OCI-LY7 (cell line): ENCODE data around the gene PNMA8B. TPM values are rescaled to one million over a fixed set of nuclear protein-coding genes. Genes with fewer than 3 reads are reported as not detected.

ENCODE experiments used
- BruUV-seq: library from RNA; stranded (reverse); fragments of 400-500 nt; replicated peaks from 2 replicates; lab custom pipeline; 2021; lab: Mats Ljungman, UMichigan
- CTCF ChIA-PET: fragments of 300-600 bp; sonication (Branson Sonifier 250); formaldehyde crosslinking; loops from one replicate; lab custom pipeline; 2022; ENCODE audit warnings: antibody characterized with exemption; ENCODE audit not compliant: unreplicated experiment; lab: Charles Lee
- POLR2A ChIA-PET: fragments of 300-600 bp; sonication (Branson Sonifier 250); formaldehyde crosslinking; loops from one replicate; lab custom pipeline; 2022; ENCODE audit warnings: antibody characterized with exemption; lab: Charles Lee
- DNase-seq: peaks from one replicate; pipeline ENCODE4 v3.0.0-alpha.2; 2015; ENCODE audit warnings: low spot score
- H2AFZ ChIP-seq: fragments of 200-600 bp; sonication (generic), shearing (Covaris generic); 2 replicates; pipeline ENCODE4 v1.6.1; 2014; ENCODE audit warnings: mild to moderate bottlenecking, antibody characterized with exemption, low read length, moderate library complexity
- H3K27ac ChIP-seq: fragments of 200-600 bp; sonication (generic); 2 replicates; pipeline ENCODE4 v1.5.1; 2014; ENCODE audit warnings: mixed run types, low read depth, mild to moderate bottlenecking, moderate library complexity, low read length, inconsistent platforms; ENCODE audit not compliant: poor library complexity, severe bottlenecking
- H3K36me3 ChIP-seq: fragments of 200-600 bp; sonication (generic); 2 replicates; pipeline ENCODE4 v1.6.1; 2014; ENCODE audit warnings: mild to moderate bottlenecking, antibody characterized with exemption, low read length, moderate library complexity, mixed read lengths; ENCODE audit not compliant: insufficient read depth
- H3K4me1 ChIP-seq: fragments of 200-600 bp; sonication (generic); 2 replicates; pipeline ENCODE4 v1.5.1; 2014; ENCODE audit warnings: mild to moderate bottlenecking, low read length; ENCODE audit not compliant: insufficient read depth, poor library complexity, severe bottlenecking
- H3K4me2 ChIP-seq: fragments of 200-600 bp; sonication (generic); 2 replicates; pipeline ENCODE4 v1.6.1; 2014; ENCODE audit warnings: mild to moderate bottlenecking, low read length
- H3K4me3 ChIP-seq: fragments of 200-600 bp; sonication (generic); 2 replicates; pipeline ENCODE4 v1.5.1; 2014; ENCODE audit warnings: mild to moderate bottlenecking, low read depth, low read length; ENCODE audit not compliant: poor library complexity, severe bottlenecking
- H3K79me2 ChIP-seq: fragments of 200-600 bp; sonication (generic); 2 replicates; pipeline ENCODE4 v1.6.1; 2016; ENCODE audit warnings: low read depth, mild to moderate bottlenecking, low read length, moderate library complexity, mixed read lengths; ENCODE audit not compliant: insufficient read depth
- H3K9me2 ChIP-seq: fragments of 200-600 bp; sonication (generic); 2 replicates; pipeline ENCODE4 v1.6.1; 2016; ENCODE audit warnings: mild to moderate bottlenecking, low read length, mixed read lengths; ENCODE audit not compliant: insufficient read depth
- H3K9me3 ChIP-seq: fragments of 200-600 bp; sonication (generic); 2 replicates; pipeline ENCODE4 v1.6.1; 2014; ENCODE audit warnings: mild to moderate bottlenecking, mixed run types, low read length, mixed read lengths
- H4K20me1 ChIP-seq: fragments of 200-600 bp; sonication (generic); 2 replicates; pipeline ENCODE4 v1.6.1; 2014; ENCODE audit warnings: mild to moderate bottlenecking, antibody characterized with exemption, low read length, moderate library complexity, mixed read lengths; ENCODE audit not compliant: insufficient read depth
- CTCF ChIP-seq: fragments of 200-600 bp; sonication (generic); conservative IDR thresholded peaks from 2 replicates; pipeline ENCODE4 v1.5.1; 2014; ENCODE audit warnings: mild to moderate bottlenecking, antibody characterized with exemption, low read length, moderate library complexity, mixed read lengths
- EZH2phosphoT487 ChIP-seq: fragments of 200-600 bp; sonication (generic); IDR thresholded peaks from 2 replicates; pipeline ENCODE4 v1.6.1; 2018; ENCODE audit warnings: low read depth, borderline replicate concordance, mild to moderate bottlenecking, mixed run types, antibody characterized with exemption, low read length, moderate library complexity, mixed read lengths
- intact Hi-C: fragments of 100-400 bp; cut with micrococcal nuclease; formaldehyde crosslinking; loops from one replicate; pipeline ENCODE4 v1.10.0; 2022; ENCODE audit not compliant: unreplicated experiment
- total RNA-seq, 2 experiments: library from RNA; depleted of rRNA in 1 of 2; stranded (reverse); fragments of >200 nt in 1 of 2; shearing (Covaris generic) in 1 of 2; gene quantifications; 2 replicates each; pipeline ENCODE4 v1.2.3, GENCODE V29; 2014 to 2022

PNMA8B gene
- total RNA-seq, 2 experiments from 2014 or later, result 0.40 to 2.0 TPM

- intact Hi-C loops, result no loop called here
- Histone ChIP-seq H2AFZ (peak overlapping the region; percentile 86; the same call in 1 of the 2 replicates), H4K20me1 (no peaks in the 10 kb centered on the region), H3K27ac (peak overlapping the region; percentile 74), H3K4me3 (peak overlapping the region; percentile 51), H3K9me2 (no peaks in the 10 kb centered on the region), H3K79me2 (no peaks in the 10 kb centered on the region), H3K9me3 (no peaks in the 10 kb centered on the region), H3K4me1 (peaks cover 40% of the 10 kb centered on the region), H3K36me3 (no peaks in the 10 kb centered on the region), H3K4me2 (peak overlapping the region; percentile 73)
- ChIA-PET CTCF (no interaction called here), POLR2A (interaction anchor here (1.5 kb wide), 1 partner anchor 23 kb away, joined by 10 read pairs; no protein-coding TSS in a partner anchor)
- peak; percentile 75 for DNase-seq
- BruUV-seq, result no TSS peak
- no peak for TF ChIP-seq CTCF
- TF ChIP-seq EZH2phosphoT487, result no peak
These were observed 29.0 kb downstream of the PNMA8B start for GRCh38 chr19:46466536-46467196.

- Histone ChIP-seq H3K36me3 (no peaks in the 10 kb centered on the region), H3K4me2 (no peak overlapping the region), H3K79me2 (no peaks in the 10 kb centered on the region), H3K9me2 (no peaks in the 10 kb centered on the region), H2AFZ (no peak overlapping the region), H3K4me1 (peaks cover 71% of the 10 kb centered on the region), H4K20me1 (no peaks in the 10 kb centered on the region), H3K27ac (no peak overlapping the region), H3K9me3 (no peaks in the 10 kb centered on the region), H3K4me3 (no peak overlapping the region)
- ChIA-PET POLR2A (interaction anchor here (0.6 kb wide), 1 partner anchor 42 kb away, joined by 3 read pairs; no protein-coding TSS in a partner anchor), CTCF (no interaction called here)
- no peak for TF ChIP-seq CTCF
- no peak for TF ChIP-seq EZH2phosphoT487
- BruUV-seq, result no TSS peak
- intact Hi-C loops, result no loop called here
- DNase-seq, result no peak
These were observed 32.2 kb downstream of the PNMA8B start for GRCh38 chr19:46463516-46463915.

DNA sequence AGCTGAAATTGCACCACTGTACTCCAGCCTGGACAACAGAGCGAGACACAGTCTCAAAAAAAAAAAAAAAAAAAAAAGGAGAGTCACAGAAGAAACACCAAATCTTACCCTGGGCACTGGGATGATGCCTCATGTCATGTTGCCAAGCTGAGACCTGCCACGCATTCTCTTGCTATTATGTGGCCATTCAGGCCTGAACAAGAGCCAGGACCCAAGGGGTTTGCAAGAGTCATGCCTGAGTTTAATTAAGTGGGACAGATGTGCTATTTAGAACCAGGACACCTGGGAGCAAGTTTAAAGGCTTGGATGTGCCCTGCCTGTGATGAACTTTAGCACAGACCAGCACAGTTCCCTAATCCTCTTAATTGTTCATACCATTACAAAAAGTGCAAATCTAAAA, 34.1 kb downstream of the PNMA8B start:
- TF ChIP-seq CTCF (no peak), EZH2phosphoT487 (no peak)
- Histone ChIP-seq H3K4me1 (peaks cover 76% of the 10 kb centered on the region), H4K20me1 (no peaks in the 10 kb centered on the region), H2AFZ (peak overlapping the region; percentile 2; the same call in 1 of the 2 replicates), H3K27ac (peak overlapping the region; percentile 20), H3K79me2 (no peaks in the 10 kb centered on the region), H3K4me3 (no peak overlapping the region), H3K36me3 (no peaks in the 10 kb centered on the region), H3K4me2 (peak overlapping the region; percentile 47), H3K9me3 (no peaks in the 10 kb centered on the region), H3K9me2 (no peaks in the 10 kb centered on the region)
- ChIA-PET CTCF (no interaction called here), POLR2A (interaction anchor here (0.6 kb wide), 1 partner anchor 59 kb away, joined by 3 read pairs; no protein-coding TSS in a partner anchor)
- BruUV-seq, result no TSS peak
- no peak for DNase-seq
- intact Hi-C loops, result no loop called here
